ENCODE measurements around the gene GPM6B. TPM values are rescaled to one million over a fixed set of nuclear protein-coding genes. Genes with fewer than 3 reads are reported as not detected.
A peak's percentile ranks its signal among the peaks of the same experiment; 100 is the strongest.

GPM6B gene
- total RNA-seq, 2 donors from 2014 or later, result 9.0 to 14.2 TPM

- Histone ChIP-seq H3K4me3 (no peak overlapping the region), H3K4me1 (no peaks in the 10 kb centered on the region), H3K27me3 (no peaks in the 10 kb centered on the region), H3K9me3 (peaks cover 0 to 13% of the 10 kb centered on the region in 2 donors), H3K27ac (no peak overlapping the region), H3K36me3 (no peaks in the 10 kb centered on the region)
- no peak for TF ChIP-seq CTCF (IDR thresholded peaks at IDR 0.05)
- no peak for DNase-seq (ENCODE audit: low spot score)
Observed at GRCh38 chrX:13803116-13803515, 13.8 kb downstream of the GPM6B start.

- no peak overlapping the region for H3K27ac ChIP-seq
- DNase-seq (ENCODE audit: low spot score), result no peak
- no peaks in the 10 kb centered on the region for H3K4me1 ChIP-seq
- H3K36me3 ChIP-seq, result no peaks in the 10 kb centered on the region
- no peak for TF ChIP-seq CTCF (IDR thresholded peaks at IDR 0.05)
- H3K27me3 ChIP-seq, result no peaks in the 10 kb centered on the region
- no peak overlapping the region for H3K4me3 ChIP-seq
- peaks cover 0 to 13% of the 10 kb centered on the region in 2 donors for H3K9me3 ChIP-seq
Observed at GRCh38 chrX:13798184-13798583, 18.7 kb downstream of the GPM6B start.

GRCh38 chrX:13797512-13797911 lies 19.4 kb downstream of the GPM6B start:
- Histone ChIP-seq H3K36me3 (no peaks in the 10 kb centered on the region), H3K9me3 (peaks cover 0 to 13% of the 10 kb centered on the region in 2 donors), H3K27ac (no peak overlapping the region), H3K4me3 (no peak overlapping the region), H3K4me1 (no peaks in the 10 kb centered on the region), H3K27me3 (no peaks in the 10 kb centered on the region)
- TF ChIP-seq CTCF (IDR thresholded peaks at IDR 0.05), result no peak
- no peak for DNase-seq (ENCODE audit: low spot score)

- TF ChIP-seq CTCF (IDR thresholded peaks at IDR 0.05), result no peak
- no peak overlapping the region for H3K27ac ChIP-seq
- H3K4me1 ChIP-seq, result no peaks in the 10 kb centered on the region
- H3K36me3 ChIP-seq, result no peaks in the 10 kb centered on the region
- no peaks in the 10 kb centered on the region for H3K9me3 ChIP-seq
- H3K4me3 ChIP-seq, result no peak overlapping the region
- no peaks in the 10 kb centered on the region for H3K27me3 ChIP-seq
- no peak for DNase-seq (ENCODE audit: low spot score)
Observed at GRCh38 chrX:13794417-13794816, 22.5 kb downstream of the GPM6B start.

GRCh38 chrX:13793897-13794296 lies 23.0 kb downstream of the GPM6B start:
- H3K36me3 ChIP-seq, result no peaks in the 10 kb centered on the region
- no peak overlapping the region for H3K27ac ChIP-seq
- no peaks in the 10 kb centered on the region for H3K9me3 ChIP-seq
- DNase-seq (ENCODE audit: low spot score), result no peak
- H3K27me3 ChIP-seq, result no peaks in the 10 kb centered on the region
- TF ChIP-seq CTCF (IDR thresholded peaks at IDR 0.05), result no peak
- H3K4me1 ChIP-seq, result no peaks in the 10 kb centered on the region
- H3K4me3 ChIP-seq, result no peak overlapping the region

GRCh38 chrX:13791559-13791958 lies 25.3 kb downstream of the GPM6B start:
- H3K27ac ChIP-seq, result peak overlapping the region in 1 of 2 donors; percentile 53
- no peak overlapping the region for H3K4me3 ChIP-seq
- no peak for TF ChIP-seq CTCF (IDR thresholded peaks at IDR 0.05)
- H3K4me1 ChIP-seq, result no peaks in the 10 kb centered on the region
- no peaks in the 10 kb centered on the region for H3K27me3 ChIP-seq
- DNase-seq (ENCODE audit: low spot score), result no peak
- no peaks in the 10 kb centered on the region for H3K36me3 ChIP-seq
- no peaks in the 10 kb centered on the region for H3K9me3 ChIP-seq

All from right atrium auricular region (tissue), 2 donors.